Stimulated activated CD8-positive, alpha-beta memory T cell treated with anti-CD3 and anti-CD28 coated beads, Interleukin-7, amount 100 ng/mL, for 1 hour (primary cell): ENCODE results near the gene SEMA3G.

Experiments
- DNase-seq, 2 donors: peaks; one replicate each; pipeline ENCODE4 v3.0.0-alpha.2; 2020; ENCODE audit warnings: low read depth in 2 of 2

Gene SEMA3G

GRCh38 chr3:52415800-52416199 lies 29.1 kb downstream of the SEMA3G start:
- no peak for DNase-seq

- DNase-seq = no peak
Observed at GRCh38 chr3:52408466-52408865, 36.4 kb downstream of the SEMA3G start.

GRCh38 chr3:52407779-52408178 lies 37.1 kb downstream of the SEMA3G start:
- DNase-seq = no peak

GRCh38 chr3:52406791-52407510 lies 38.0 kb downstream of the SEMA3G start:
- no peak for DNase-seq

GRCh38 chr3:52406231-52406661 lies 38.7 kb downstream of the SEMA3G start:
- DNase-seq = no peak

GRCh38 chr3:52405601-52406110 lies 39.2 kb downstream of the SEMA3G start:
- DNase-seq = no peak

- DNase-seq = no peak
Observed at GRCh38 chr3:52405066-52405465, 39.8 kb downstream of the SEMA3G start.

- DNase-seq = no peak
Observed at GRCh38 chr3:52404391-52404790, 40.5 kb downstream of the SEMA3G start.

- no peak for DNase-seq
Observed at GRCh38 chr3:52403955-52404354, 40.9 kb downstream of the SEMA3G start.

- no peak for DNase-seq
Observed at GRCh38 chr3:52403271-52403841, 41.5 kb downstream of the SEMA3G start.

- no peak for DNase-seq
Observed at GRCh38 chr3:52402706-52403270, 42.1 kb downstream of the SEMA3G start.

- DNase-seq = no peak
Observed at GRCh38 chr3:52402101-52402521, 42.8 kb downstream of the SEMA3G start.

GRCh38 chr3:52401551-52401950 lies 43.4 kb downstream of the SEMA3G start:
- DNase-seq = no peak

GRCh38 chr3:52401021-52401420 lies 43.9 kb downstream of the SEMA3G start:
- DNase-seq = no peak

GRCh38 chr3:52400275-52400793 lies 44.6 kb downstream of the SEMA3G start:
- no peak for DNase-seq

GRCh38 chr3:52399593-52399992 lies 45.3 kb downstream of the SEMA3G start:
- no peak for DNase-seq

- DNase-seq = no peak
Observed at GRCh38 chr3:52399131-52399530, 45.8 kb downstream of the SEMA3G start.

GRCh38 chr3:52398670-52399081 lies 46.2 kb downstream of the SEMA3G start:
- DNase-seq = no peak

- DNase-seq = no peak
Observed at GRCh38 chr3:52397676-52398399, 47.1 kb downstream of the SEMA3G start.

- no peak for DNase-seq
Observed at GRCh38 chr3:52396907-52397591, 47.9 kb downstream of the SEMA3G start.
